K562 (cell line): ENCODE results near the gene CCNC. TPM values are rescaled to one million over a fixed set of nuclear protein-coding genes. Genes with fewer than 3 reads are reported as not detected.

Source experiments
- ATF3 ChIP-seq, 2 experiments: fragments of 450-650 bp in 1 of 2; sonication (generic) in 1 of 2; formaldehyde crosslinking in 1 of 2; IDR thresholded peaks in 1 of 2; conservative IDR thresholded peaks in 1 of 2; 2 replicates each; pipeline versions ENCODE4 v1.6.1 to v1.8.1; 2016 to 2023; ENCODE audit warnings: mild to moderate bottlenecking in 2 of 2, moderate library complexity in 2 of 2, inconsistent platforms in 1 of 2, missing genetic modification reagents in 1 of 2
- BACH1 ChIP-seq: fragments of 200-800 bp; sonication (Bioruptor generic); IDR thresholded peaks from 2 replicates; pipeline ENCODE4 v1.6.1; 2016; ENCODE audit warnings: missing genetic modification characterization, missing compliant biosample characterization
- CTCF ChIP-seq, 3 experiments: IDR thresholded peaks in 2 of 3; conservative IDR thresholded peaks in 1 of 3; 2 replicates each; pipeline ENCODE4 v1.5.1; 2011 to 2012; ENCODE audit warnings: low read length in 3 of 3, mild to moderate bottlenecking in 3 of 3, control low read depth in 2 of 3, improper control_type of control experiment in 1 of 3, inconsistent platforms in 1 of 3, low read depth in 1 of 3, mixed read lengths in 1 of 3, moderate library complexity in 1 of 3; ENCODE audit not compliant: insufficient read depth in 2 of 3
- DPF2 ChIP-seq: fragments of 450-650 bp; IDR thresholded peaks from 2 replicates; pipeline ENCODE4 v1.6.1; 2016
- EGR1 ChIP-seq: fragments of 450-650 bp; conservative IDR thresholded peaks from 2 replicates; pipeline ENCODE4 v1.6.1; 2017; ENCODE audit warnings: mild to moderate bottlenecking
- ELF4 ChIP-seq: fragments of 450-650 bp; formaldehyde crosslinking; IDR thresholded peaks from 2 replicates; pipeline ENCODE4 v1.4.0; 2022; ENCODE audit warnings: missing genetic modification characterization
- JUND ChIP-seq, 2 experiments: IDR thresholded peaks; 2 replicates in 1 of 2; 3 replicates in 1 of 2; pipeline ENCODE4 v1.6.1; 2011; ENCODE audit warnings: borderline replicate concordance in 2 of 2, low read depth in 2 of 2, low read length in 2 of 2, improper control_type of control experiment in 1 of 2, missing biosample characterization in 1 of 2, missing genetic modification characterization in 1 of 2, missing genetic modification reagents in 1 of 2
- KLF10 ChIP-seq: fragments of 250-450 bp; sonication (Bioruptor Pico); IDR thresholded peaks from 2 replicates; pipeline ENCODE4 v1.6.1; 2021; ENCODE audit warnings: matching md5 sums
- LEF1 ChIP-seq: fragments of 450-650 bp; IDR thresholded peaks from 2 replicates; pipeline ENCODE4 v1.6.1; 2016; ENCODE audit warnings: mild to moderate bottlenecking
- MAFK ChIP-seq: IDR thresholded peaks from 2 replicates; pipeline ENCODE4 v1.6.1; 2011; ENCODE audit warnings: low read length, improper control_type of control experiment
- NFE2L1 ChIP-seq: fragments of 450-650 bp; IDR thresholded peaks from 2 replicates; pipeline ENCODE4 v1.6.1; 2016; ENCODE audit warnings: missing genetic modification characterization, low read depth, mild to moderate bottlenecking, missing compliant biosample characterization, moderate library complexity, borderline replicate concordance
- NFRKB ChIP-seq: fragments of 450-650 bp; IDR thresholded peaks from 2 replicates; pipeline ENCODE4 v1.6.1; 2016; ENCODE audit warnings: low read depth
- PKNOX1 ChIP-seq: fragments of 450-650 bp; IDR thresholded peaks from 2 replicates; pipeline ENCODE4 v1.6.1; 2016
- POLR2H ChIP-seq: IDR thresholded peaks from 2 replicates; pipeline ENCODE4 v1.6.1; 2016; ENCODE audit warnings: missing genetic modification characterization, low read depth, mild to moderate bottlenecking, control low read depth, missing compliant biosample characterization, moderate library complexity
- PRDM10 ChIP-seq: fragments of 450-650 bp; IDR thresholded peaks from 2 replicates; pipeline ENCODE4 v1.6.1; 2018; ENCODE audit not compliant: partially characterized antibody
- SMAD1 ChIP-seq: fragments of 150-350 bp; IDR thresholded peaks from 2 replicates; pipeline ENCODE4 v1.6.1; 2014; ENCODE audit warnings: low read length, low read depth; ENCODE audit not compliant: partially characterized antibody
- SMARCA4 ChIP-seq: fragments of 450-650 bp; IDR thresholded peaks from 2 replicates; pipeline ENCODE4 v1.6.1; 2016
- TEAD4 ChIP-seq, 2 experiments: sonication (generic) in 1 of 2; formaldehyde crosslinking in 1 of 2; IDR thresholded peaks; 2 replicates each; pipeline versions ENCODE4 v1.6.1 to v1.8.0; 2012 to 2022; ENCODE audit warnings: borderline replicate concordance in 1 of 2, inconsistent platforms in 1 of 2, low read length in 1 of 2, mild to moderate bottlenecking in 1 of 2, missing genetic modification reagents in 1 of 2
- ZC3H11A ChIP-seq: IDR thresholded peaks from 2 replicates; pipeline ENCODE4 v1.6.1; 2012; ENCODE audit warnings: low read depth, low read length, improper control_type of control experiment
- ZNF316 ChIP-seq: fragments of 450-650 bp; IDR thresholded peaks from 2 replicates; pipeline ENCODE4 v1.6.1; 2016
- ZNF778 ChIP-seq: fragments of 450-650 bp; formaldehyde crosslinking; IDR thresholded peaks from 2 replicates; pipeline ENCODE4 v1.4.0; 2020; ENCODE audit warnings: mild to moderate bottlenecking, moderate library complexity
- polyA plus RNA-seq, 8 experiments: library from polyadenylated mRNA; depleted of rRNA in 4 of 8; stranded (reverse) in 5 of 8; unstranded in 3 of 8; fragments of >200 nt; fragmentation: Nextera tagmentation in 2 of 8; fragmentation: Illumina TruSeq in 1 of 8; extraction: Ambion mirVana in 2 of 8; extraction: Trizol in 1 of 8; gene quantifications; 2 replicates each; pipeline versions ENCODE4 v1.2.1 to v1.2.3, GENCODE V29; 2011 to 2014; ENCODE audit warnings: inconsistent platforms in 1 of 8, missing spikeins in 1 of 8
- total RNA-seq, 7 experiments: library from RNA; depleted of rRNA in 6 of 7; stranded (reverse); fragments of >200 nt in 6 of 7; fragmentation: Illumina TruSeq in 2 of 7; extraction: Trizol in 2 of 7; gene quantifications; 2 replicates each; pipeline versions ENCODE4 v1.2.1 to v1.2.3, GENCODE V29; 2011 to 2021; ENCODE audit warnings: low replicate concordance in 1 of 7

The CCNC gene
- total and polyA plus RNA-seq, 9 of the 15 experiments (the other 6 are each of a cell fraction or from before 2014, with no cell fraction given): 68.7 to 177 (median 99.6) TPM

GRCh38 chr6:99611148-99611547 is 42.7 kb upstream of the CCNC start (continued):
- TF ChIP-seq JUND (IDR thresholded peaks at IDR 0.05; ENCODE audit: borderline replicate concordance, low read depth, low read length): peak; percentile 15; the same call in 1 of the 2 replicates
- no peak; the same call in 2 of the 3 replicates for TF ChIP-seq JUND (tag; IDR thresholded peaks at IDR 0.05; ENCODE audit: borderline replicate concordance, low read depth, low read length)
- TF ChIP-seq SMAD1: no peak
- TF ChIP-seq PKNOX1: no peak
- peak; percentile 96 for TF ChIP-seq ZNF316
- TF ChIP-seq ZNF778 (CRISPR knock-in tag): no peak
- TF ChIP-seq KLF10 (CRISPR knock-in tag): no peak
- peak; percentile 82 for TF ChIP-seq NFE2L1 (tag)
- TF ChIP-seq ELF4: no peak
- no peak for TF ChIP-seq ZC3H11A
- TF ChIP-seq CTCF (IDR thresholded peaks at IDR 0.05 in 2 of 3, conservative IDR thresholded peaks at IDR 0.05 in 1 of 3; ENCODE audit: insufficient read depth in 2 of 3, low read depth in 1 of 3, low read length in 3 of 3): 0 out of 6 replicates have a peak, but pooled peaks of 1 of the 3 experiments have one; percentile 5
- 0 out of 2 replicates have a peak, but pooled peaks have one; percentile 23 for TF ChIP-seq NFRKB
- peak; percentile 25; the same call in 1 of the 2 replicates for TF ChIP-seq EGR1
- TF ChIP-seq ATF3 (IDR thresholded peaks at IDR 0.05): 0 out of 2 replicates have a peak, but pooled peaks have one; percentile 32
- no peak for TF ChIP-seq ATF3 (CRISPR knock-in tag; conservative IDR thresholded peaks at IDR 0.05)
- TF ChIP-seq PRDM10: peak; percentile 79
- TF ChIP-seq TEAD4 (IDR thresholded peaks at IDR 0.05; ENCODE audit: low read length): 0 out of 2 replicates have a peak, but pooled peaks have one; percentile 11
- no peak for TF ChIP-seq TEAD4 (CRISPR knock-in tag; IDR thresholded peaks at IDR 0.05; ENCODE audit: borderline replicate concordance)
- TF ChIP-seq LEF1: 0 out of 2 replicates have a peak, but pooled peaks have one; percentile 31
- peak; percentile 71; the same call in 1 of the 2 replicates for TF ChIP-seq BACH1 (tag)
- TF ChIP-seq DPF2: peak; percentile 64
- peak; percentile 62; the same call in 1 of the 2 replicates for TF ChIP-seq SMARCA4
- TF ChIP-seq MAFK: peak; percentile 83
- no peak for TF ChIP-seq POLR2H
